HG02884 (cell line): ENCODE measurements around the gene RSRC2.
"Not testable (repeated sequence)": the region's sequence is repeated elsewhere in the genome, so short reads cannot be mapped to it uniquely, and the experiment has no call there.

Experiments
- ATAC-seq: cut with Tn5 transposase; IDR thresholded peaks from one replicate; pipeline ENCODE4 v1.9.1; 2021; ENCODE audit warnings: mild to moderate bottlenecking, moderate library complexity; ENCODE audit not compliant: unreplicated experiment

RSRC2 gene

GRCh38 chr12:122486805-122487426 is 39.8 kb downstream of the RSRC2 start:
- no peak for ATAC-seq

- ATAC-seq = not testable (repeated sequence)
Observed at GRCh38 chr12:122486360-122486759, 40.4 kb downstream of the RSRC2 start.

- ATAC-seq = not testable (repeated sequence)
Observed at GRCh38 chr12:122484385-122484784, 42.4 kb downstream of the RSRC2 start.

GRCh38 chr12:122483969-122484368 is 42.8 kb downstream of the RSRC2 start:
- no peak for ATAC-seq

GRCh38 chr12:122481861-122482260 is 44.9 kb downstream of the RSRC2 start:
- ATAC-seq = no peak

GRCh38 chr12:122480753-122481152 is 46.0 kb downstream of the RSRC2 start:
- ATAC-seq = no peak

GRCh38 chr12:122474324-122474716 is 52.4 kb downstream of the RSRC2 start:
- ATAC-seq = no peak

- ATAC-seq = no peak
Observed at GRCh38 chr12:122473543-122474323, 53.0 kb downstream of the RSRC2 start.

- ATAC-seq = no peak
Observed at GRCh38 chr12:122471324-122472226, 55.2 kb downstream of the RSRC2 start.

GRCh38 chr12:122470576-122470975 is 56.2 kb downstream of the RSRC2 start:
- not testable (repeated sequence) for ATAC-seq

GRCh38 chr12:122469856-122470255 is 56.9 kb downstream of the RSRC2 start:
- ATAC-seq = not testable (repeated sequence)

GRCh38 chr12:122467983-122468382 is 58.8 kb downstream of the RSRC2 start:
- ATAC-seq = no peak

GRCh38 chr12:122464317-122465042 is 62.3 kb downstream of the RSRC2 start:
- ATAC-seq = not testable (repeated sequence)

- no peak for ATAC-seq
Observed at GRCh38 chr12:122460641-122461040, 66.1 kb downstream of the RSRC2 start.

- no peak for ATAC-seq
Observed at GRCh38 chr12:122460061-122460460, 66.7 kb downstream of the RSRC2 start.

GRCh38 chr12:122459211-122459610 is 67.5 kb downstream of the RSRC2 start:
- ATAC-seq = no peak

GRCh38 chr12:122458105-122459035 is 68.4 kb downstream of the RSRC2 start:
- no peak for ATAC-seq

- no peak for ATAC-seq
Observed at GRCh38 chr12:122457627-122458026, 69.1 kb downstream of the RSRC2 start.

GRCh38 chr12:122454739-122455138 is 72.0 kb downstream of the RSRC2 start:
- ATAC-seq = no peak
